ENCODE measurements around the gene SORBS1.

Gene SORBS1

GRCh38 chr10:95539560-95540284 lies 21.4 kb downstream of the SORBS1 start:
- TF ChIP-seq GATA2 (IDR thresholded peaks at IDR 0.05; ENCODE audit: low read depth, low read length) (no peak), GATA3 (IDR thresholded peaks at IDR 0.05; ENCODE audit: low read depth, low read length) (no peak)

DNA sequence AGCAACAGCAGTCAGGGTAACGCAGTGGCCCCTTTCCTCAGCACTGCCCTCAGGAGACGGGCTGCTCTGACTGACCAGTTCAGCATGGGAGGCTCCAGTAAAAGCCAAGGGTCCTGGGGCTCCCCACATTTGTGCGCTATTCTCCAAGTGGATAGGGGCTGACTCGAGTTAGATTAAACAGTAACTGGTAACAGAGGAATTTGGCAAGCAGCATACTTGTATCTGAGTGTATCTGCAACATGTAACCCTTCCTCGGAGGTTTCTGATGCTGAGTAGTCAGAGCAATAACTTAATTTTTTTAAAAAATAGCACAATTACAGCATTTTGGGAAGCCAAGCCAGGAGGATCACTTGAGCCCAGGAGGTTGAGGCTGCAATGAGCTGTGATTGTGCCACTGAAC lies 22.8 kb downstream of the SORBS1 start:
- TF ChIP-seq GATA2 (IDR thresholded peaks at IDR 0.05; ENCODE audit: low read depth, low read length) = no peak
- no peak for TF ChIP-seq GATA3 (IDR thresholded peaks at IDR 0.05; ENCODE audit: low read depth, low read length)

DNA sequence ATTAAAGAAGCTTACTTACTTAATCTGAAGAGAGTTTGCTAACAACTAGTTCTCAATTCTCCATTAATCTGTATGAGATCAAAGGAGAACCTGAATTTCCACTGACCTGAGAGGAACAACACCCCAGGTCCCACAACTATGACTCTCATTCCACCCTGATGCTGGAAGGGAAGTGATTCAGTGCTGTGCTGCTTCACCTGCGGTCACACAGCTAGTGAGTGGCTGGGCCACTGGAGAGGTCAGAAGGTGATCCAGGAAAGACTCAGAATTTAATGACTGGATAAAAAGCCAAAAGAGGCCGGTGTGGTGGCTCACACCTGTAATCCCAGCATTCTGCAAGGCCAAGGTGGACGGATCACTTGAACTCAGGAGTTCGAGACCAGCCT lies 23.6 kb downstream of the SORBS1 start:
- no peak for TF ChIP-seq GATA3 (IDR thresholded peaks at IDR 0.05; ENCODE audit: low read depth, low read length)
- TF ChIP-seq GATA2 (IDR thresholded peaks at IDR 0.05; ENCODE audit: low read depth, low read length) = no peak

- TF ChIP-seq GATA2 (IDR thresholded peaks at IDR 0.05; ENCODE audit: low read depth, low read length) = no peak
- no peak for TF ChIP-seq GATA3 (IDR thresholded peaks at IDR 0.05; ENCODE audit: low read depth, low read length)
Observed at GRCh38 chr10:95536894-95537541, 24.2 kb downstream of the SORBS1 start.

DNA sequence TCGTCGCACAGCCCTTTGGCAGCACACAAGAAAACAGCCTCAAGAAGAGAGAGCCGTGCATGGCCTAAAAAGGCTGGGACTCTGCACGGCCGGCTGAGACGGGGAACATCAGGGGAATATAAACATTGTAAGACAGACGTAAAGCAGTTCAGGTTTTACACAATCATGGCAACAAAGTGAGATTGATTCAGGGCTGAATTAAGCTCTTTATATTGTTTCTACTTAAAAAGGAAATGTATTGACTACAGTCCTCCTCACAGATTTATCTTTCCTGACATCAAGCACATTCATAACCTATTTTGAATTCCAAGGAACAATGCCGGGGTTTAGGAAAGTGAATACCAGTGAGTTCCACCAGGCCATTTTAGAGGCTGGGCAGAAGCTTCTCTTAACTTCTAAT lies 25.2 kb downstream of the SORBS1 start:
- TF ChIP-seq GATA3 (IDR thresholded peaks at IDR 0.05; ENCODE audit: low read depth, low read length) (no peak), GATA2 (IDR thresholded peaks at IDR 0.05; ENCODE audit: low read depth, low read length) (no peak)

DNA sequence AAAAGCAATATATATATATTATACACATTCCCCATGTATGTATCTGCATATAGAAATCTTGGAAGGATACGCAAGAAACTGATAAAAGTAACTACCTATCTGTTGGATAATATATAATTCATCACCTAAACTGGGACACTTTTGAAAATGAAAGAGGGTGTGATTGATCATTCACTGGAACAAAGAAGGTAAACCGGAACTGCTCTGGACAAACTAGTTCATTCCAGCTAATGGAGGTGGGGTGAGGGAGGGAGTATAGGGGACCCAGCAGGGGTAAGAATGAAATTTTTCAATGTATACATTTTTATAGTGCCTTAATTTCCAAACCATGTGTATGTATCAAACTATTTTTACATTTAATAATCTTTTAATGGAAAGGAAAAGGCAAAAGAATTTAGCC lies 25.6 kb downstream of the SORBS1 start:
- TF ChIP-seq GATA2 (IDR thresholded peaks at IDR 0.05; ENCODE audit: low read depth, low read length) (no peak), GATA3 (IDR thresholded peaks at IDR 0.05; ENCODE audit: low read depth, low read length) (no peak)

DNA sequence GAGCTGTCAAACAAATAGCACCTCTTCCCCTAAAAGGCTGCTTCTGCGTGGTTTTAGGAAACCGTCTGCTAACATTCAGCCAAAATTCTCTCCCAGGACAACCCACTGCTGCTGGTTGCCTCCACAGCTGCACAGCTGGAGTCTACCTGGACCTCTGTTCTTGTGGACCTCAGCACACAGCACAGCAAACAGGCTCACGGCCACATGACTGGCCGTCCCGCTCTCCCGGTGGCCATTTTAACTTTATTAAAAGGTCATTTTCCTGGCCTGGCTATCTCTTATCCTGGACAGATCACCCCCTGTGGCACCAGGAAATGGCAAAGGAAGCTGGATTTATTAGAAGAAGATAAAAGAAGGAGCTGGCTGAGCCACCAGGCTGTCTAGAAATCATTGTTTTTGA lies 27.6 kb downstream of the SORBS1 start:
- TF ChIP-seq GATA3 (IDR thresholded peaks at IDR 0.05; ENCODE audit: low read depth, low read length) = peak; percentile 61; the same call in 1 of the 2 replicates
- TF ChIP-seq GATA2 (IDR thresholded peaks at IDR 0.05; ENCODE audit: low read depth, low read length) = peak; percentile 90

- TF ChIP-seq GATA3 (IDR thresholded peaks at IDR 0.05; ENCODE audit: low read depth, low read length) = no peak
- no peak for TF ChIP-seq GATA2 (IDR thresholded peaks at IDR 0.05; ENCODE audit: low read depth, low read length)
Observed at GRCh38 chr10:95532536-95532935, 28.6 kb downstream of the SORBS1 start.

- TF ChIP-seq GATA2 (IDR thresholded peaks at IDR 0.05; ENCODE audit: low read depth, low read length) (no peak), GATA3 (IDR thresholded peaks at IDR 0.05; ENCODE audit: low read depth, low read length) (no peak)
Observed at GRCh38 chr10:95531994-95532399, 29.2 kb downstream of the SORBS1 start.

DNA sequence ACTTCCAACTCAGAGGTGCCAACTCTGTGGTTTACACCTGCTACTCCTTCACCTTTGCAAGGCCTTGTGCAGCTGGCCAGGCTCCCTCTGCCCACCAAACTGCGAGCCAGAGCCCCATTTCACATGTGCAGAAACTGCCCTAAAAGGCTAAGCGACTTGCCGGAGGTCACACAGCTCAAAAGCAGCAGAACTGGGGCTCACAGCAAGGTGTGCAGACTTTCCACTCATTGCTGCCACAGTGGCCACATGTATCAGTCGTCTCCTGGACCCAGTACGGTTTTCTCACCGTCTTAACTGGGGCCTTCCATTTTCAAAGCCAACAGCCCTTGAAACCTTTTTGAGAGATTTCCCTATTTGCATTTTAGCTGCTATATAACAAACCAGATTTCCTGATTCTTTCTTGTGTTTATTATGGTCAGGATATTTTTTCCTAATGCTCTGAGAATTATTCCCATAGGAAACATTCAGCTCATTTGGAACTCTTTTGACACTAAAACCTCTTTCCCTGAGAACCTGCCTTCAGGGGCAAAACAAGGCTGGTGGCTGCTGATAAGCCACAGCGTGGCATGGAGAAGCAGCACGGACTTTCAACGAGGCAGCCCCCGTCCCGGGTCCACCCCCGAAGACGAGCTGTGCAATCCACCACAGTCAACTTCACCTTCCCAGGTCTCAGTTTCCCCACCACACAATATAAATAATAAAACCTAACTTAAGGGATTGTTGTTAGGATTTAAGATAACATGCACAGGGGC lies 29.9 kb downstream of the SORBS1 start:
- no peak for TF ChIP-seq GATA2 (IDR thresholded peaks at IDR 0.05; ENCODE audit: low read depth, low read length)
- TF ChIP-seq GATA3 (IDR thresholded peaks at IDR 0.05; ENCODE audit: low read depth, low read length) = no peak

DNA sequence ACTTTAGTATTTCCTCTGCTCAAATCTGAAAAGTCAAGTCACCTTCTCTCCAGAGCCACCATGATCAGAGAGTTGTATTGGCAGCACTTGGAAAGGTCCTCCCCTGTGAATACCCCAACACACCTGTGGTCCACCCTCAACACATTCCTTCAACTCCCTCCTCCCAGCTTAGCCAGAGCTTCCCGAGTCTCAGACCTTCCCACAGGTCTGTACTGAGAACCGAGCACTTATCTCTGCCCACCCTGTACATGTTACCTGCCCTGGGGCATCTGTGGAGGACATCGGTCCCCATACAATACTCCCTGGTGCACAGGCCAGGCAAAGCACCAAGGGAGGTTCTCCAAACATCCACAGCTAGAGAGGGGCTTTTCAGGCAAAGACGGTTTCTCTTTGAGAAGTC lies 30.6 kb downstream of the SORBS1 start:
- TF ChIP-seq GATA2 (IDR thresholded peaks at IDR 0.05; ENCODE audit: low read depth, low read length) (no peak), GATA3 (IDR thresholded peaks at IDR 0.05; ENCODE audit: low read depth, low read length) (no peak)

DNA sequence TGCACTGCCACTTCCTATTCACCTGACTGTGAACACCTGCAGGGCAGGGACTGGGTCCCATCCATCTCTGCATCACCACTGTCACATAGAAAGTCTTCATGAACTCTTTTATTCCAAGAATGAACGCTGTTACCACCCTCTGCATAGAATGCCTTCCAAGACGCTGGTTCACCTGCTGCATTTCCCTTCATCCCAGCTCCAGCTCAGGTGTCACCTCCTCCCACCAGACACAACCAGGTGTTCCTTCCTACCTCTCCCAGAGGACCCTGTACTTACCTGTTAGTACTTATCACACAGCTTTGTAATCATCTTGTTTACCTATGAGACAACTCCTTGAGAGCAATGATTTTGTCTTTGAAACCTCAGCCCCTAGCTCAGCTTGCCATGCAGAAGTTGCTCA lies 31.1 kb downstream of the SORBS1 start:
- TF ChIP-seq GATA2 (IDR thresholded peaks at IDR 0.05; ENCODE audit: low read depth, low read length) (no peak), GATA3 (IDR thresholded peaks at IDR 0.05; ENCODE audit: low read depth, low read length) (no peak)

DNA sequence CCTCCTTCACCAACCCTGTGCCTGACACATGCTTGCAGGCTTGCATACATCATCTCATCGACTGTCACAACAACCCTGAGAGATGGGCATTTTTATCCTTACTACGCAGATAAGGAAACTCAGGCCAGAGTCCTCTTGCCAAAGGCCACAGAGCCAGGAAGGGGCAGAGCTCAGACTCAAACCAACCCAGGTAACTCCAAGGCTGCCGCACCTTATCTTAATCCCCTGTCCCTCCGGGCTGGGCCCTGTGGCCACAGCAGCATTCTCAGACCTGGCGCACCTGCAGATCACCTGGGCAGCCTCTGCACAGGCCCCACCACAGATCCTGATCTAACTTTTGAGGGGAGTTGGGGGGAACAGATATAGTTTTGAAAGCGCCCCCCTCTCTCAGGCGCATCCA lies 35.1 kb downstream of the SORBS1 start:
- TF ChIP-seq GATA2 (IDR thresholded peaks at IDR 0.05; ENCODE audit: low read depth, low read length) (no peak), GATA3 (IDR thresholded peaks at IDR 0.05; ENCODE audit: low read depth, low read length) (no peak)

GRCh38 chr10:95525033-95525418 lies 36.1 kb downstream of the SORBS1 start:
- TF ChIP-seq GATA3 (IDR thresholded peaks at IDR 0.05; ENCODE audit: low read depth, low read length) (no peak), GATA2 (IDR thresholded peaks at IDR 0.05; ENCODE audit: low read depth, low read length) (no peak)

Measured in SH-SY5Y (cell line).